ENCODE data around the gene SF3B4. TPM values are rescaled to one million over a fixed set of nuclear protein-coding genes. Genes with fewer than 3 reads are reported as not detected.

Gene SF3B4
- total and polyA plus RNA-seq, 2 of the 8 experiments (the other 6 are each of a cell fraction or from before 2014, with no cell fraction given) = 81.1 to 122 TPM

GRCh38 chr1:149927563-149928400 lies at the start of gene SF3B4 (continued):
- TF ChIP-seq ATF2 (IDR thresholded peaks at IDR 0.05; ENCODE audit: low read length) (no peak), CHD2 (IDR thresholded peaks at IDR 0.05; ENCODE audit: low read length) (peak; percentile 72), RFX5 (IDR thresholded peaks at IDR 0.05; ENCODE audit: borderline replicate concordance, low read depth, low read length) (no peak)

All from H1 (cell line).